HEK293T (cell line): ENCODE results near the gene BRD8.

Experiments
- CTCF ChIA-PET: fragments of 350-600 bp; formaldehyde crosslinking; extraction: SDS; loops from one replicate; lab custom pipeline; 2021; ENCODE audit warnings: antibody characterized with exemption, inconsistent platforms; lab: Yijun Ruan, JAX
- POLR2A ChIA-PET: fragments of 350-600 bp; formaldehyde crosslinking; extraction: SDS; loops from one replicate; lab custom pipeline; 2020; ENCODE audit warnings: antibody characterized with exemption, inconsistent platforms; lab: Yijun Ruan, JAX
- DNase-seq: peaks from one replicate; pipeline ENCODE4 v3.0.0; 2012; ENCODE audit warnings: mixed read lengths; ENCODE audit errors: extremely low spot score
- ARNT ChIP-seq: fragments of 450-650 bp; IDR thresholded peaks from 2 replicates; pipeline ENCODE4 v1.6.1; 2017; ENCODE audit warnings: mild to moderate bottlenecking
- BHLHE40 ChIP-seq: fragments of 450-650 bp; IDR thresholded peaks from 2 replicates; pipeline ENCODE4 v1.6.1; 2016; ENCODE audit warnings: mild to moderate bottlenecking, moderate library complexity, borderline replicate concordance
- CTBP1 ChIP-seq: fragments of 450-650 bp; IDR thresholded peaks from 2 replicates; pipeline ENCODE4 v1.6.1; 2016; ENCODE audit warnings: borderline replicate concordance
- ELF4 ChIP-seq: fragments of 450-650 bp; IDR thresholded peaks from 2 replicates; pipeline ENCODE4 v1.6.1; 2017; ENCODE audit warnings: antibody characterized with exemption
- FOXA1 ChIP-seq: fragments of 450-650 bp; IDR thresholded peaks from 2 replicates; pipeline ENCODE4 v1.6.1; 2016; ENCODE audit warnings: mild to moderate bottlenecking
- FOXK2 ChIP-seq: fragments of 450-650 bp; IDR thresholded peaks from 2 replicates; pipeline ENCODE4 v1.6.1; 2016; ENCODE audit warnings: mild to moderate bottlenecking
- FOXM1 ChIP-seq: fragments of 450-650 bp; IDR thresholded peaks from 2 replicates; pipeline ENCODE4 v1.6.1; 2017; ENCODE audit warnings: mild to moderate bottlenecking, borderline replicate concordance
- HDGF ChIP-seq: fragments of 450-650 bp; IDR thresholded peaks from 2 replicates; pipeline ENCODE4 v1.6.1; 2017; ENCODE audit warnings: antibody characterized with exemption, borderline replicate concordance
- L3MBTL2 ChIP-seq: fragments of 450-650 bp; conservative IDR thresholded peaks from 2 replicates; pipeline ENCODE4 v1.6.1; 2016; ENCODE audit warnings: mild to moderate bottlenecking
- LEF1 ChIP-seq: fragments of 450-650 bp; IDR thresholded peaks from 2 replicates; pipeline ENCODE4 v1.6.1; 2017; ENCODE audit warnings: mild to moderate bottlenecking, borderline replicate concordance
- NFRKB ChIP-seq: fragments of 450-650 bp; IDR thresholded peaks from 2 replicates; pipeline ENCODE4 v1.6.1; 2016; ENCODE audit warnings: mild to moderate bottlenecking, moderate library complexity
- SP1 ChIP-seq: fragments of 450-650 bp; IDR thresholded peaks from 2 replicates; pipeline ENCODE4 v1.6.1; 2017
- SUZ12 ChIP-seq: fragments of 450-650 bp; IDR thresholded peaks from 2 replicates; pipeline ENCODE4 v1.6.1; 2016; ENCODE audit warnings: mild to moderate bottlenecking
- TARDBP ChIP-seq: fragments of 450-650 bp; IDR thresholded peaks from 2 replicates; pipeline ENCODE4 v1.6.1; 2016
- ZNF384 ChIP-seq: fragments of 450-650 bp; IDR thresholded peaks from 2 replicates; pipeline ENCODE4 v1.6.1; 2016
- TF ChIP-seq, protein P1 (sequence below): fragments of 450-650 bp; IDR thresholded peaks from 2 replicates; pipeline ENCODE4 v1.6.1; 2016

Gene BRD8

GRCh38 chr5:138111937-138112336 is 66.5 kb downstream of the BRD8 start:
- CTCF ChIA-PET = interaction anchor here (1.0 to 1.3 kb wide), 2 partner anchors 13 to 35 kb away, joined by 3 to 6 read pairs; no protein-coding TSS in a partner anchor
- no peak for DNase-seq
- no peak for TF ChIP-seq ZNF384
- no peak for TF ChIP-seq FOXA1
- TF ChIP-seq BHLHE40 = no peak
- POLR2A ChIA-PET = no interaction called here

- ChIA-PET POLR2A (no interaction called here), CTCF (interaction anchor here (0.6 to 1.3 kb wide), 3 partner anchors 15 to 332 kb away, joined by 3 to 6 read pairs (median 5); no protein-coding TSS in a partner anchor)
- DNase-seq = no peak
- TF ChIP-seq TARDBP (no peak), FOXA1 (no peak), SP1 (no peak), L3MBTL2 (no peak), NFRKB (no peak), ZNF384 (no peak), LEF1 (no peak)
- TF ChIP-seq, protein P1, sequence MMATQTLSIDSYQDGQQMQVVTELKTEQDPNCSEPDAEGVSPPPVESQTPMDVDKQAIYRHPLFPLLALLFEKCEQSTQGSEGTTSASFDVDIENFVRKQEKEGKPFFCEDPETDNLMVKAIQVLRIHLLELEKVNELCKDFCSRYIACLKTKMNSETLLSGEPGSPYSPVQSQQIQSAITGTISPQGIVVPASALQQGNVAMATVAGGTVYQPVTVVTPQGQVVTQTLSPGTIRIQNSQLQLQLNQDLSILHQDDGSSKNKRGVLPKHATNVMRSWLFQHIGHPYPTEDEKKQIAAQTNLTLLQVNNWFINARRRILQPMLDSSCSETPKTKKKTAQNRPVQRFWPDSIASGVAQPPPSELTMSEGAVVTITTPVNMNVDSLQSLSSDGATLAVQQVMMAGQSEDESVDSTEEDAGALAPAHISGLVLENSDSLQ = no peak
Measured at GRCh38 chr5:138111181-138111580, 67.2 kb downstream of the BRD8 start.

DNA sequence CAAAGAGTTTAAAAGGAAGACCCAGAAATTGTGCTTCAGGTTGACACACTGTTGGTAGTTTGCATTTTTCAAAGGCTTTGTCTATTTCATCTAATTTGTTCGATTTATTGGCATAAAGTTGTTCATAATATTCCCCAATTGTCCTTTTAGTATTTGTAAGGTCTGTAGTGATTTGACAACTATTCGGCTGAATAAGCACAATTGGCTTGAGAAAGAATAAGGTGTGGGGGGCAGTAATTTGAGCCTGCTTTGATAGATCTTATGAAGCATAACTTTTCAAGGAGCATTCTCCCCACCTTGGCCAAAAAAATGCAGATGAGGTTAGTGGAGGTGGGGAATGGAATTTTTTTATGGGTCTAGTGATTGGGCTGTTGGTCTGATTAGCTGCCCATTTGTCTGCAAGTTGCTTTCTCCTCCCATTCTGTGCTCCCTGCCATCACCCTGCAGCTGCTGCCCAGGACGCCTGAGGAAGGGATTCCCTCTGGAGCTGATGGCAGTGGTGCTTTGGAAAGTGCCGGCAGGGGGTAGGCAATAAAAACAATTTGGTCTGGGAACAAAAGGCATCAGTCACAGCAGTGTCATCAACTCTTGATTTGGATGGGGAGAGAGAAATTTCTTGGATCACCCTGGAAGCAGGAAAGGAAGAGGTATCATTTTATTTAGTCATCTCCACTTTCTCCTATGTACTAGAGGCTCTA is 68.0 kb downstream of the BRD8 start:
- ChIA-PET POLR2A (no interaction called here), CTCF (interaction anchor here (1.1 to 1.7 kb wide), 6 partner anchors 16 to 74 kb away, joined by 3 to 7 read pairs (median 4); no protein-coding TSS in a partner anchor)
- TF ChIP-seq SP1 = no peak
- TF ChIP-seq, protein P1 = peak; percentile 73
- peak; percentile 52 for DNase-seq

DNA sequence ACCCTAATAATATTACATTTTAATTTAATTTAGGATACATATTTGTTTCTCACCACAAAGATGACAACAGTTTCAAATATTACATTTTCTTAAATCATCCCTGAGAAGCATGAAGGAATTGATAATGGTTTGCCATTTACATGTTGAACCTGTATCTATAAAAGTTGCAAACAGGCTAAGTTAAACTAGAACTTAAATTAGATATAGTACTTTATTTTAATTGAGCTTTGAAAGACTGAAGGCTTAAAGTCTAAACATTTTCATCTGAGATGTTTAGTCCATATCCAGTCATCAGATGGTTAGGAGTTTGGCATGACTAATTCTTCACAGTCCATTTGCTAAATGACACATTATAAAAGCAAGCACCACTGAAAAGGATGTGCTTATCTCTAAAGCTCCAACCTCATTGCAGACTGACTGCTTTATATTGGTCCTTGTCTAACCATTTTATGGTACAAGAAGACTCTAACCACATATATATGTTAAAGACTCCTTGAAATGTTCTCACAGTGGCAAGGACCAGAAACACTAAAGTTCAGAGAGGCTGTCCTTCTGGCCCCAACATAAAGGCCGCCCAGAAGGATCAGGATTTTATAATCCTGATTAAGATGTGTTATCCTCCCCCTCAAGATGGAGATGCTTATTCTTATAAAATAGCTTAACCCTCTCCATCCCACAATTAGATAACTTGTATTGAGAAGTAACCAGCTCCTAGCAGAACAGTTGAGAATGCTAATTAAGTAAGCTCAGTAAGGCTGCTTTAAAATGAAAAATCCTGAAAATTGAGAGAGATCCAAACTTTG is 68.8 kb downstream of the BRD8 start:
- TF ChIP-seq SUZ12 = no peak
- TF ChIP-seq ELF4 = no peak
- no peak for TF ChIP-seq FOXM1
- no peak for TF ChIP-seq LEF1
- TF ChIP-seq, protein P1 = no peak
- no peak for TF ChIP-seq L3MBTL2
- no peak for TF ChIP-seq SP1
- no peak for TF ChIP-seq ARNT
- no peak for TF ChIP-seq NFRKB
- no peak for TF ChIP-seq ZNF384
- ChIA-PET CTCF (interaction anchor here (0.6 to 1.7 kb wide), 7 partner anchors 28 to 680 kb away, joined by 3 to 7 read pairs (median 3); no protein-coding TSS in a partner anchor), POLR2A (no interaction called here)
- no peak for DNase-seq

GRCh38 chr5:138107213-138107612 is 71.2 kb downstream of the BRD8 start:
- ChIA-PET POLR2A (no interaction called here), CTCF (interaction anchor here (1.1 kb wide), 1 partner anchor 19 kb away, joined by 3 read pairs; no protein-coding TSS in a partner anchor)
- TF ChIP-seq CTBP1 (no peak), NFRKB (no peak), FOXM1 (no peak), L3MBTL2 (no peak), FOXA1 (no peak), SP1 (no peak), SUZ12 (no peak), ELF4 (no peak), HDGF (no peak), TARDBP (no peak)
- no peak for DNase-seq

DNA sequence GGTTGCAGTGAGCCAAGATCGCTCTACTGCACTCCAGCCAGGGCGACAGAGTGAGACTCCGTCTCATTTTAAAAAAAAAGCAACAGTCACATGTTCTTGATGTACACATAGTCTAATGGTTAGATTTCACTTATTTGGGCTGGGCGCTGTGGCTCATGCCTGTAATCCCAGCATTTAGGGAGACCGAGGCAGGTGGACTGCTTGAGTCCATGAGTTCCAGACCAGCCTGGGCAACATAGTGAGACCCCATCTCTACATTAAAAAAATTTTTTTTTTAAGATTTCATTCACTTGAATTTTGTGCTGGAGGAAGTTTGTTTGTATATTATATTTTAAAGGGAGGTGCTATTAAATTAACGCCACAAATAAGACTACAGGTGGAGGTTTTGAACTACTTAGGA is 72.7 kb downstream of the BRD8 start:
- DNase-seq = no peak
- POLR2A ChIA-PET = no interaction called here
- CTCF ChIA-PET = no interaction called here
- TF ChIP-seq LEF1 (no peak), ELF4 (no peak), L3MBTL2 (no peak), ARNT (no peak), TARDBP (no peak), NFRKB (no peak), HDGF (no peak), FOXK2 (no peak), FOXA1 (no peak), SUZ12 (no peak), BHLHE40 (no peak)
